Fibroblast of lung (primary cell): ENCODE data around the gene SMIM36. TPM values are rescaled to one million over a fixed set of nuclear protein-coding genes. Genes with fewer than 3 reads are reported as not detected.

Experiments
- DNase-seq, 2 donors: peaks; one replicate each; pipeline versions ENCODE4 v3.0.0 to v3.0.0-alpha.2; 2010; ENCODE audit warnings: low read depth in 2 of 2
- H2AFZ ChIP-seq: 2 replicates; pipeline ENCODE4 v1.5.1; 2012; ENCODE audit warnings: low read length, control low read depth, inconsistent platforms
- H3K27ac ChIP-seq: 2 replicates; pipeline ENCODE4 v1.5.1; 2011; ENCODE audit warnings: low read length, control low read depth; ENCODE audit not compliant: insufficient read depth
- H3K27me3 ChIP-seq: 2 replicates; pipeline ENCODE4 v1.5.1; 2011; ENCODE audit warnings: mild to moderate bottlenecking, low read length; ENCODE audit not compliant: control insufficient read depth, insufficient read depth
- H3K36me3 ChIP-seq: 2 replicates; pipeline ENCODE4 v1.5.1; 2011; ENCODE audit warnings: low read length; ENCODE audit not compliant: control insufficient read depth, insufficient read depth
- H3K4me1 ChIP-seq: 2 replicates; pipeline ENCODE4 v1.5.1; 2011; ENCODE audit warnings: low read length; ENCODE audit not compliant: control insufficient read depth, insufficient read depth; ENCODE audit errors: extremely low read depth
- H3K4me2 ChIP-seq: 2 replicates; pipeline ENCODE4 v1.5.1; 2011; ENCODE audit warnings: low read length, control low read depth; ENCODE audit not compliant: insufficient read depth; ENCODE audit errors: extremely low read depth
- H3K4me3 ChIP-seq, 4 experiments: fragments of 200-600 bp in 1 of 4; sonication (generic) in 1 of 4; replicated peaks in 1 of 4; 2 replicates each; pipeline ENCODE4 v1.5.1; 2011 to 2016; ENCODE audit warnings: low read length in 4 of 4, low read depth in 3 of 4, mild to moderate bottlenecking in 3 of 4, control low read depth in 2 of 4, inconsistent platforms in 1 of 4, mixed read lengths in 1 of 4; ENCODE audit not compliant: insufficient read depth in 1 of 4; ENCODE audit errors: control extremely low read depth in 1 of 4
- H3K79me2 ChIP-seq: 2 replicates; pipeline ENCODE4 v1.5.1; 2012; ENCODE audit warnings: mild to moderate bottlenecking, low read length, inconsistent platforms; ENCODE audit not compliant: control insufficient read depth, insufficient read depth
- H3K9ac ChIP-seq: 2 replicates; pipeline ENCODE4 v1.5.1; 2011; ENCODE audit warnings: mild to moderate bottlenecking, low read length, control low read depth; ENCODE audit not compliant: insufficient read depth
- H3K9me3 ChIP-seq: 2 replicates; pipeline ENCODE4 v1.5.1; 2012; ENCODE audit warnings: low read depth, low read length; ENCODE audit not compliant: control insufficient read depth, insufficient read depth
- H4K20me1 ChIP-seq: 2 replicates; pipeline ENCODE4 v1.5.1; 2011; ENCODE audit warnings: low read length; ENCODE audit not compliant: control insufficient read depth, insufficient read depth; ENCODE audit errors: extremely low read depth
- EZH2 ChIP-seq: IDR thresholded peaks from 2 replicates; pipeline ENCODE4 v1.5.1; 2012; ENCODE audit warnings: low read length, control low read depth, mild to moderate bottlenecking; ENCODE audit errors: missing control alignments
- polyA plus RNA-seq, 2 donors: library from polyadenylated mRNA; depleted of rRNA in 1 of 2; stranded (reverse) in 1 of 2; unstranded in 1 of 2; fragments of >200 nt; gene quantifications; 2 replicates each; pipeline ENCODE4 v1.2.1, GENCODE V29; 2011 to 2012; ENCODE audit warnings: missing spikeins in 1 of 2
- total RNA-seq: library from RNA; depleted of rRNA; stranded (reverse); fragments of >200 nt; gene quantifications from 2 replicates; pipeline ENCODE4 v1.2.1, GENCODE V29; 2014
- TF ChIP-seq, protein P1 (sequence below), 2 donors: IDR thresholded peaks in 1 of 2; conservative IDR thresholded peaks in 1 of 2; 1 replicate in 1 of 2; 2 replicates in 1 of 2; pipeline ENCODE4 v1.5.1; 2011 to 2012; ENCODE audit warnings: low read length in 2 of 2, control low read depth in 1 of 2, inconsistent platforms in 1 of 2, low read depth in 1 of 2, mild to moderate bottlenecking in 1 of 2

SMIM36 gene
- total and polyA plus RNA-seq, 2 donors (not counting 1 experiment from before 2014, with no cell fraction given): not detected

DNA sequence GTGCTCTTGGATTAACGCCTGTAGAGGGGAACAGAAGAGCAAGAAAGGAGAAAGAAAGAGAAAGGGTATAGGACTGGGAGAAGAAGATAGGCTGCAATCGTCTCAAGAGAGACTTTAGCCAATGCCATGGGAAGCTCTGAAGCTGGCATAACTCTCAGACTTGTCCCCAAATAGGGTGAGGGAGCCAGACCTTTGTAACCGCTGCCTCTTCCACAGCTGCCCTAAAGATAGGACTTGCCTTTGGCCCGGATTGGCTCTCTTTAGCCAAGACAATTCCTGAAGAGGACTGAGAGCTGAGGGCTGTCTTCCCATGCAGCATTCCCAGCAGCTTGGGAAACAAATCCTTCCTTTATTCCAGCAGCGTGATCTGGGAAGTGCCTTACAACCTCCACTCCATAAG, 68.8 kb downstream of the SMIM36 start:
- no peak overlapping the region for H3K4me2 ChIP-seq
- no peak overlapping the region for H3K27ac ChIP-seq
- TF ChIP-seq EZH2: no peak
- TF ChIP-seq, protein P1, sequence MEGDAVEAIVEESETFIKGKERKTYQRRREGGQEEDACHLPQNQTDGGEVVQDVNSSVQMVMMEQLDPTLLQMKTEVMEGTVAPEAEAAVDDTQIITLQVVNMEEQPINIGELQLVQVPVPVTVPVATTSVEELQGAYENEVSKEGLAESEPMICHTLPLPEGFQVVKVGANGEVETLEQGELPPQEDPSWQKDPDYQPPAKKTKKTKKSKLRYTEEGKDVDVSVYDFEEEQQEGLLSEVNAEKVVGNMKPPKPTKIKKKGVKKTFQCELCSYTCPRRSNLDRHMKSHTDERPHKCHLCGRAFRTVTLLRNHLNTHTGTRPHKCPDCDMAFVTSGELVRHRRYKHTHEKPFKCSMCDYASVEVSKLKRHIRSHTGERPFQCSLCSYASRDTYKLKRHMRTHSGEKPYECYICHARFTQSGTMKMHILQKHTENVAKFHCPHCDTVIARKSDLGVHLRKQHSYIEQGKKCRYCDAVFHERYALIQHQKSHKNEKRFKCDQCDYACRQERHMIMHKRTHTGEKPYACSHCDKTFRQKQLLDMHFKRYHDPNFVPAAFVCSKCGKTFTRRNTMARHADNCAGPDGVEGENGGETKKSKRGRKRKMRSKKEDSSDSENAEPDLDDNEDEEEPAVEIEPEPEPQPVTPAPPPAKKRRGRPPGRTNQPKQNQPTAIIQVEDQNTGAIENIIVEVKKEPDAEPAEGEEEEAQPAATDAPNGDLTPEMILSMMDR (conservative IDR thresholded peaks at IDR 0.05 in 1 of 2, IDR thresholded peaks at IDR 0.05 in 1 of 2; ENCODE audit: low read depth in 1 of 2, low read length in 2 of 2): no peak
- H3K36me3 ChIP-seq: no peaks in the 10 kb centered on the region
- peaks cover 8% of the 10 kb centered on the region for H3K4me1 ChIP-seq
- DNase-seq: no peak
- H4K20me1 ChIP-seq: no peaks in the 10 kb centered on the region
- H3K9ac ChIP-seq: no peak overlapping the region
- no peak overlapping the region for H3K4me3 ChIP-seq
- H3K9me3 ChIP-seq: no peaks in the 10 kb centered on the region
- no peaks in the 10 kb centered on the region for H3K79me2 ChIP-seq
- no peak overlapping the region for H2AFZ ChIP-seq
- H3K27me3 ChIP-seq: no peaks in the 10 kb centered on the region

DNA sequence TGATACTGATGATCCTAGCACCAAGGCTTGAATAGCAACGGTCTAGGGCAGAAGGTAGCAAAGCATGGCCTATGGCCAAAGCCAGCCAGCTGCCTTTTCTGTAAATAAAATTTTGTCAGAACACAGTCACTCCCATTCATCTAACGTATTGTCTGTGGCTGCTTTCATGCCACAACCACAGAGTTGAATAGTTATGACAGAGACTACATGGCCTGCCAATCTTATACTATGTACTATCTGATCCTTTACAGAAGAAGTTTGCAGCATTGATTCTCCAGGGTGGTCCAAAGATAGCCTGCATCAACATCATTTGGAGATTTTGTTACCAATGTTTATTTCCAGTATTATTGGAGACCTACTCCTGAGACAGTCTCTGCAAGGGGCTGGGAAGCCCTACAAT, 69.7 kb downstream of the SMIM36 start:
- no peak for DNase-seq

DNA sequence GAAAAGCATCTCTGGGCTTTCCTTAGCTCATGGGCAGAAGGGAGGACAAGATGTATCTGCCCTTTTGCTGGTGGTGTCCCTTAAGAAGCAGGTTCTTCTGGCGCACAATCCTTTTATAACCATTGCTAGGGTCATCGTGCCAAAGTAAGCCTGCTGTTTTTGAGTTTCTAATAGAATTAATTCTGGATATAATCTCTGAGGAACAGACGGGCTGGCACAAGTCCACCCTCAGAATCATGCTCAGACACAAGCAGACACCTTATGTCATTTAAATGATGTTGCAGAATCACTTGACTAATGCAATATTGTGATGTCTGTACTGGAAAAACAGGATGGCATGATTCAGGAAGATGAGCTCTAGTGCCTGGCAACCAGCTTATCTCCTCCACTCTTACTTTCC, 70.9 kb downstream of the SMIM36 start:
- H3K79me2 ChIP-seq: no peaks in the 10 kb centered on the region
- no peak overlapping the region for H2AFZ ChIP-seq
- TF ChIP-seq, protein P1 (conservative IDR thresholded peaks at IDR 0.05 in 1 of 2, IDR thresholded peaks at IDR 0.05 in 1 of 2; ENCODE audit: low read depth in 1 of 2, low read length in 2 of 2): no peak
- no peak for TF ChIP-seq EZH2
- peaks cover 8% of the 10 kb centered on the region for H3K4me1 ChIP-seq
- H3K36me3 ChIP-seq: no peaks in the 10 kb centered on the region
- no peak overlapping the region for H3K4me2 ChIP-seq
- H3K27me3 ChIP-seq: no peaks in the 10 kb centered on the region
- no peaks in the 10 kb centered on the region for H3K9me3 ChIP-seq
- no peak overlapping the region for H3K4me3 ChIP-seq
- no peak for DNase-seq
- no peak overlapping the region for H3K27ac ChIP-seq
- no peak overlapping the region for H3K9ac ChIP-seq
- no peaks in the 10 kb centered on the region for H4K20me1 ChIP-seq

More for the DNA sequence above, 69.7 kb downstream of the SMIM36 start:
- Histone ChIP-seq H3K79me2 (no peaks in the 10 kb centered on the region), H3K9me3 (no peaks in the 10 kb centered on the region), H3K36me3 (no peaks in the 10 kb centered on the region), H3K9ac (no peak overlapping the region), H4K20me1 (no peaks in the 10 kb centered on the region), H3K27ac (no peak overlapping the region), H3K4me2 (no peak overlapping the region), H3K27me3 (no peaks in the 10 kb centered on the region), H3K4me3 (no peak overlapping the region), H2AFZ (no peak overlapping the region), H3K4me1 (peaks cover 8% of the 10 kb centered on the region)
- TF ChIP-seq, protein P1 (conservative IDR thresholded peaks at IDR 0.05 in 1 of 2, IDR thresholded peaks at IDR 0.05 in 1 of 2; ENCODE audit: low read depth in 1 of 2, low read length in 2 of 2): no peak
- TF ChIP-seq EZH2: no peak
